Type B pancreatic cell (in vitro differentiated cells): ENCODE measurements around the gene RERE. TPM values are rescaled to one million over a fixed set of nuclear protein-coding genes. Genes with fewer than 3 reads are reported as not detected.
"Not testable (repeated sequence)": the region's sequence is repeated elsewhere in the genome, so short reads cannot be mapped to it uniquely, and the experiment has no call there.

Experiments
- DNase-seq: peaks from one replicate; pipeline ENCODE4 v3.0.0; 2021; ENCODE audit warnings: mixed read lengths; ENCODE audit not compliant: unreplicated experiment; ENCODE audit errors: extremely low spot score
- H3K27ac Mint-ChIP-seq: 2 replicates; pipeline ENCODE4 v1.8.0; 2021; ENCODE audit warnings: mild to moderate bottlenecking, mixed read lengths
- H3K27me3 Mint-ChIP-seq: 2 replicates; pipeline ENCODE4 v1.8.0; 2021; ENCODE audit warnings: mixed read lengths
- H3K36me3 Mint-ChIP-seq: 2 replicates; pipeline ENCODE4 v1.8.0; 2021; ENCODE audit warnings: mixed read lengths
- H3K4me1 Mint-ChIP-seq: one replicate; pipeline ENCODE4 v1.8.0; 2021; ENCODE audit warnings: mixed read lengths; ENCODE audit not compliant: unreplicated experiment
- H3K4me3 Mint-ChIP-seq: 2 replicates; pipeline ENCODE4 v1.8.0; 2021; ENCODE audit warnings: mild to moderate bottlenecking, mixed read lengths
- H3K9me3 Mint-ChIP-seq: 2 replicates; pipeline ENCODE4 v1.8.0; 2021; ENCODE audit warnings: mixed read lengths
- CTCF ChIP-seq: fragments of 200-600 bp; sonication (generic); conservative IDR thresholded peaks from 2 replicates; pipeline ENCODE4 v1.5.0; 2021; ENCODE audit warnings: antibody characterized with exemption, mild to moderate bottlenecking
- total RNA-seq: library from RNA; stranded (reverse); gene quantifications from 2 replicates; pipeline ENCODE4 v1.2.1, GENCODE V29; 2021; ENCODE audit warnings: low replicate concordance

The RERE gene
- total RNA-seq, 1 donor from 2014 or later = 141 TPM

- not testable (repeated sequence) for DNase-seq, H3K27ac Mint-ChIP-seq, H3K27me3 Mint-ChIP-seq, H3K9me3 Mint-ChIP-seq, H3K4me3 Mint-ChIP-seq
- peak; percentile 14 for TF ChIP-seq CTCF
- Mint-ChIP-seq H3K4me1 (peaks cover 30% of the 10 kb centered on the region), H3K36me3 (peaks cover 14% of the 10 kb centered on the region)
These were observed 90.6 kb downstream of the RERE start for GRCh38 chr1:8726801-8727186.

DNA sequence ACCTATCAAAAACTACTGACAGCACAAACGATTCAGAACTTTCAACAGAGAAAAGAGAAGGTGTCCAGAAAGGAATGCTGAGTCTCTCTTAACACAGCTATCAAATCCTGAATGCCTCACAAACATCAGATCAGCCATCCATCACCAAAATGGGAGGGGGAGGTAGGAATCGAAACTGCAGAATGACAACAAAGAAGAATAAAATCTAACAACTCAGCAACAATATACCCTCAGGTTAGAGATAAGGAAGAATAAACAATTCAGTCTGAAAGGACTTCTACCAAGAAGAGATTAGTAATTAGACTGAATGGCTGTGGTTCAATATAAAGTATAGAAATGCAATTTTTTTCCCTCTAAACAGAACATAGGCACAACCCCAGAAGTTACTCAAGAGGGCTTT lies 94.4 kb downstream of the RERE start:
- no peaks in the 10 kb centered on the region for H3K9me3 Mint-ChIP-seq
- peaks cover 8% of the 10 kb centered on the region for H3K36me3 Mint-ChIP-seq
- peak overlapping the region; percentile 13 for H3K4me3 Mint-ChIP-seq
- H3K27me3 Mint-ChIP-seq = no peaks in the 10 kb centered on the region
- H3K4me1 Mint-ChIP-seq = peaks cover 42% of the 10 kb centered on the region
- peak overlapping the region; percentile 15 for H3K27ac Mint-ChIP-seq
- no peak for DNase-seq
- no peak for TF ChIP-seq CTCF

GRCh38 chr1:8722366-8722765 lies 95.1 kb downstream of the RERE start:
- H3K4me1 Mint-ChIP-seq = peaks cover 44% of the 10 kb centered on the region
- H3K4me3 Mint-ChIP-seq = no peak overlapping the region
- no peaks in the 10 kb centered on the region for H3K27me3 Mint-ChIP-seq
- no peaks in the 10 kb centered on the region for H3K9me3 Mint-ChIP-seq
- peaks cover 8% of the 10 kb centered on the region for H3K36me3 Mint-ChIP-seq
- DNase-seq = no peak
- TF ChIP-seq CTCF = no peak
- H3K27ac Mint-ChIP-seq = no peak overlapping the region

- peaks cover 8% of the 10 kb centered on the region for H3K36me3 Mint-ChIP-seq
- no peak overlapping the region for H3K27ac Mint-ChIP-seq
- H3K4me3 Mint-ChIP-seq = no peak overlapping the region
- no peak for TF ChIP-seq CTCF
- no peak for DNase-seq
- no peaks in the 10 kb centered on the region for H3K9me3 Mint-ChIP-seq
- no peaks in the 10 kb centered on the region for H3K27me3 Mint-ChIP-seq
- peaks cover 48% of the 10 kb centered on the region for H3K4me1 Mint-ChIP-seq
These were observed 95.6 kb downstream of the RERE start for GRCh38 chr1:8721679-8722324.

DNA sequence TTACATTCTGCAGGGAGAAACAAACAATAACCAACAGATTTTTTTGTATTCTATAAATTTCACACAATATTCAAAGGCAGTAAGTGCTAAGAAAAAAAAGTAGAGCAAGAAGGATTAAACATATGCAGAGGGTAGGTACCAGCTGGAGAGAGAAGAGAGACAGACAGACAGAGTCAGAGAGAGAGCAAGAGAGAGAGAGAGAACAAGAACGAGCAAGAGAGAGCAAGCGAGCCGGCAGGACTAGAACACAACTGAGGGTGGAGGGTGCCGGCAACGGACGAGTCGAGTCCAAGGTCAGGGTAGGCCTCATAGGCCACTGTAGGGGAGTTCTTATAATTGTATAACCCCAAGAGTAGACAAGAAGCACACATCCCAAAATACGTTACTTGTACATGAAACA lies 97.1 kb downstream of the RERE start:
- no peak for DNase-seq
- no peaks in the 10 kb centered on the region for H3K9me3 Mint-ChIP-seq
- no peak for TF ChIP-seq CTCF
- peaks cover 47% of the 10 kb centered on the region for H3K4me1 Mint-ChIP-seq
- H3K27me3 Mint-ChIP-seq = no peaks in the 10 kb centered on the region
- no peak overlapping the region for H3K27ac Mint-ChIP-seq
- H3K36me3 Mint-ChIP-seq = peaks cover 8% of the 10 kb centered on the region
- no peak overlapping the region for H3K4me3 Mint-ChIP-seq
